Stimulated activated CD8-positive, alpha-beta memory T cell treated with anti-CD3 and anti-CD28 coated beads, Interleukin-2, amount 100 ng/mL, for 1 hour (primary cell): ENCODE measurements around the gene MLYCD.

Source experiments
- DNase-seq, 2 donors: peaks; one replicate each; pipeline ENCODE4 v3.0.0-alpha.2; 2020; ENCODE audit warnings: low read depth in 2 of 2

The MLYCD gene

DNA sequence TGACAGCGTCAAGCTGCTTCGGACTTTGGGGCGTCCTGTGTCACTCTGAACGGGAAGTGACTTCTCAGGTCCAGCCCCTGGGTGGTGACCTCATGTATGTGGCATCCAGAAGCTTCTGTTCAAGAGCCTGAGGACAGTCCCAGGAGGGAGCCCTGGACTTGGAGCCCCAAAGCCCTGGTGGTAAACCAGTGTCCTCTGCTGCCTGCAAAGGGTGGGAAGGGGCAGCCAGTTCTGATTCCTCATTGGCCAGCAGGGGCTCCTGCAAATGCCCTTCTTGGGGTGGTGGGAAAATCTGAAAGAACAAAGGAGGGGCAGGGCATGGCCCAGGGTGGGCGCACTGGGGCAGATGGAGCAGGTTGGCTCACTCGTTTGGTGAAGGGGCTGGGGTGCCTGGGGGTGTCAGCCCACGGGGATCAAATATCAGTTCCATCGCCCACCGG lies 55.7 kb downstream of the MLYCD start:
- no peak for DNase-seq

DNA sequence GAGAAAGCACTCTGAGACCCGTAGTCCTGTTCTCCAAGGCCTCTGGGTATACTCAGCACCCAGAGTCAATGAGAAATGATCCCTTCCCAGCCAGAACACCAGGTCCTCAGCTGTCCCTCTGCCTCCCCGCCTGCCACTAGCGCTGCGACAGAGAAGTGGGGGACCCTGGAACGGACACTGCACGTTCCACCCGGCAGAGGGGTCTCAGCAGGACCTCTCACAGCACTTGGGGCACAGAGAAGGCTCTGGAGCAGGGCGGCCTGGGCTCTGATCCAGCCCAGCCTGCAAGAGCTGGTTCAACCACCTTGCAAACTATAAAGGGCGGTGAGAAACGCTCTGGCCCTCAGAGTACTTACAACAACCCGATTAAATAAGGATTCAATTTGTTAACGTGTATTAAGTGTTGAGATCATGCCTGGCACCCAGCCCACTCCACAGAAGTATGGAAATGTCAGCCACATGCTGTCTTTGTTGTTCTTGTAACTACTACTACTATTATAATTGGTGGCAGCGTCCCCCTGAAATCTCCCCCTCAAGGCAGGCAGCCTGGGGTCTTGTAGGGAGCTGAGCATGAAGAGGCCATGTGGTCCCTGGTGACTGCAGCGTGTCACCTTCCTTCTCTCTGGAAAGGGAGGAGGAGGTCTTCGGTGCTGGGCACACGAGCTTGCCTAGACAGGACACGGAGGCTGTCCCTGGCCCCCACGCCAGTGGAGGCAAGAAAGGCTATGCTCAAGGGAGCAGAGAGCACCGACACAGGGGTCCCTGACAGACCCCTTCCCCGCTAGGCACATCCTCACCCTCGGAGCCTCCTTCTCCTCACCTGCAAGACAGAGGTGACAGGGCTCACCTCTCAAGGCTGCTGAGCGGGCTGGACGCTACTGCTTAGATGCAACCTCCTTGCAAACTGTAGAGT lies 56.6 kb downstream of the MLYCD start:
- DNase-seq: no peak

DNA sequence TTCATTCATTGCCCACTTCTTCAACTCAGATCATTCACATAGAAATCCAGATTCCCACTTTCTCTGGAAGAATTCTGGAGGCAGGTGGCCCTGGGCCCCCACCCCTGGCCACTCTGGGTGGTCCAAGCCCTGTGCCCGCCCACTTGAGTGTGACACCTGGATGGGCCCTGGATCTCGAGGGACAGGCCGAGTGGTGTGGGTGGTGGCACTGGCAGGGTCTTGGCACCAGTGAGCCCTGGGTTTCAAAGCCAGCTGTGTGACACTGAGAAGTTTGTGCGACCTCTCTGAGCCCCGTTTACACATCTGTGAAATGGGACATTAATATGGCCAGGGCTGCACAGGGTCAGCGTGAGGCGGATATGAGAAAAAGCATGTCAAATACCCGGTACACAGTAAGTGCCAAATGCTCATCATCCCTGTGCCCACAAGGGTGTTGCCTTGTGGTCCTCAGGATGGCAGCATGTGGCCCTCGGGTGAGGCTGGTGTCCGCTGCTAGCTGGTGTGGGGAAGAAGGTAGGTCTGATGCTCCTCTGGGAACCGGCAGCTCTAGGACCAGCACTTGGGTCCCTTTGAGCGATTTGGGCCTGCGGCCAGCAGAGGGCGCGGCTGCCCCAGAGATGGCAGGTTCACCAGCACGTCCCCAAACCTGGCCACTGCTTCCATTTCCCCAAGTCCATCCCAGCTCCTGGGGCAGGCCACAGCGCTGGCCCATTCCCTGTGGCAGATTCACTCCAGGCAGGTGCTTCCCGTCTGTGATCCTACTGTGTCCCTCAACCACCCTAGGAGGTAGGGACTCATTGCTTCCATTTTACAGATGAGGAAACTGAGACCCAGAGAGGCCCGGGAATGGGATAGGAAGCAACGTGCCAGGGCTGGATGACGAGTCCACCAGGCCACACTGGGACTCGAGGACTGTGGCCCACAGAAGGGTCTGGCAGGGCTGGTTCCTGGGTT lies 57.7 kb downstream of the MLYCD start:
- peak; percentile 30 to 52 for DNase-seq

DNA sequence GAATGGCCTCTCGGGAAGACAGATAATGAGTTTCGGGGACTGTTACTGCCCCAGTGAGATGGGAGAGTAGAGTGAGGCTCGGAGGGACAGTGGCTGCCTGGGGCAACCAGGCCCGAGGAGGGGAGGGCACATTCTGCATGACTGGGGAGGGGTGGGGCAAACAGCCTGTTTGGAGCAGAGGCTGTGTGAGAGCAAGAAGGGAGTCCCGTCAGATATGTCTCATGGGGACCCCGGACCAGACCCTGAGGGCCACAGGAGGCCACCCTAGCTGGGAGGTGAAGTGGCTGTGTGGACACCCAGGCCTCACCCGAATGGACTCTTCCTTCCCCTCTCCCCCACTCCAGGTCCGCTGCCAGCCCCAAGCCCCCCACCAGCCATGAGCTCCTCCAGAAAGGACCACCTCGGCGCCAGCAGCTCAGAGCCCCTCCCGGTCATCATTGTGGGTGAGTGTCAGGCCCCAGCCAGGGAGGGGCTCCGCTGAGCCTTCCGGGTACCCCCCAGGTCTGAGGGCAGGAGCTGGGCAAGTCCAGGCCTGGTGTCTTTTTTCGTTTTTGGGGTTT lies 58.5 kb downstream of the MLYCD start:
- DNase-seq: no peak

DNA sequence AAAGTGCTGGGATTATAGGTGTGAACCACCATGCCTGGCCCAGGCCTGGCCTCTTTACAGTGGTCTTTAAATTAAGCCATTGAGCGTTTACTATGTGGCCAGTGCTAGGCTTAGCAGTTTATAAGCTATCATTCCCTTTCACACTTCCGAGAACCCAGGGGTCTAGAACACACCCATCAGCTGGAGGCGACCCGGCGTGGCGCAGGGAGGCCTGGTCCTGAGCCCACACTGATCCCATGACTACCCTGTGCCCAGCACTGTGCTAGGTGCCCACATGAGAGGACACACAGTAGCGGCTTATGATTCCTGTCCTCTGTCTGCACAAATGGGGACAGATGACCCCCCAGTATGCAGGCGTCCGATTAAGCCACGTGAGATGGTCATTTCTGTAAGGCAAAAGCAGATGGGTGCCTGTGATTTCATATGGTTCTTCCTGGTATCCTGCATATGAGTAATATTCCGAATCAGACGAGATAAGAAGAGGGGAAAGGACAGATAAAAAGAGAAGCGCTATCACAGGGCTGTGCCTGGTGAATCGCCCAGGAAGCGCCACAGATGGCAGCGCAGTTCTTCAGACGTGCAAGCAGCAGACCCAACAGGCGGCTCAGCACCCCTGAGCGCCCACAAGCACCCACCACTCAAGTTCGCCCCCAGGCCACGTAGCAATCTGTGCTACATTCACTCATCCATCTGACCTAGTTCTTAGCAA lies 59.4 kb downstream of the MLYCD start:
- no peak for DNase-seq

DNA sequence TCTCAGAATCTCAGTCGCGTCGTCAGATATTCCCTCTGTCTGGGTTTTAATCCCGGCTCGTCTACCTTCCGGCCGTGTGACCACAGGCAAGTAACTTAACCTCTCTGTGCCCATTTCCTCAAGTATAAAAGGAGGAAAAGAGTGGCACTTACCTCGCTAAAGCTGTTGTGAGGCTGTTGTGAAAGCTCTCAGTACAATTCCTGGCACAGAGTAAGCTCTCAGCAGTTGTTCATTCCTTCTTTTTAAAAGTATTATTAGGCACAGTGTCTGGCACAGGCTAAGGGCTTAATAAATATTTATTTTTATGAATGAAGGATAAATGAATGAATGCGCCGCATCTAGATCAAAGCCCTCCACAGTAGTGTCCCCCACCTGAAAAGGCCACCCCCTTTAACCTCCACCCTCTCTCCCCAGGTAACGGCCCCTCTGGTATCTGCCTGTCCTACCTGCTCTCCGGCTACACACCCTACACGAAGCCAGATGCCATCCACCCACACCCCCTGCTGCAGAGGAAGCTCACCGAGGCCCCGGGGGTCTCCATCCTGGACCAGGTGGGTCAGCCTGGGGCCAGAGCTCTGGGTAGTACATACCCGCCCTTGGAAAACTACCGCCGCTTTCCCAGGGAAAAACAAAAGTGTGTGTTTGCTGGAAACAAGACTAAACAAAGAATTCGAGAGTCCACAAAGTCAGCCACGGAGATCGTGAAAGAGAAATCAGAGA lies 60.1 kb downstream of the MLYCD start:
- DNase-seq: no peak

DNA sequence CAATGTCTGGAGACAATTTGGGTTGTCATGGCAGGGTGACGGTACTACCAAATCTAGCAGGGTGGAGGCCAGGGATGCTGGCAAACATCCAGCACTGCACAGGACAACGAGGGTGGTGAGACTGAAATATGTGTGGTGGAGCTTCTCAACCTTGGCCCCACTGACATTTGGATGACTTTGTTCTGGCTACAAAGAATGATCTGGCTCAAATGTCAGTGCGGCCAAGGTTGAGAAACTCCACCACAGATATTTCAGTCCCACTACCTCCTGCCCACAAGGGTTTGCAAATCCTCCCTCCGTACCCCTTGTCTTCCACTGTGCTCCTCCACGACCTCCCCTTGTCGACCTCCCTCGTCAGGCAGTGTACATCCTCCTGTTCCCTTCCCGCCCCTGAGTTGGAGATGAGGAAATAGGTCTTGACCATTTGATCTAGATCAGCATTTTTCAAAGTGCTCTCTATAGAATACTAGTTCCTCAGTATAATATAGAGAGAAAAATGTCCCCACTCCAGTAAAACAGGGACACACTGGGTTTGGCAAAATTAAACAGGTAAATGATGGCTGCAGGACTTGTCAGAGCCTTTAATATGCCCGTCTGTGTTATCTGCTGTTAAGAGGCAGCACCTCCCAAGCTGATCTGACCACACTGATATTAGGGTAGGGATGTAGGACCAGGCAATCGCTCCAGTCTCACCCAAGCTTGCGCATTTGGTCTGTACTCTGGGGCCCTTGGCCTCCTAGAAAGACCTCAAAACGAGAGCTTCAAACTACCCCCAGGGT lies 60.9 kb downstream of the MLYCD start:
- no peak for DNase-seq

DNA sequence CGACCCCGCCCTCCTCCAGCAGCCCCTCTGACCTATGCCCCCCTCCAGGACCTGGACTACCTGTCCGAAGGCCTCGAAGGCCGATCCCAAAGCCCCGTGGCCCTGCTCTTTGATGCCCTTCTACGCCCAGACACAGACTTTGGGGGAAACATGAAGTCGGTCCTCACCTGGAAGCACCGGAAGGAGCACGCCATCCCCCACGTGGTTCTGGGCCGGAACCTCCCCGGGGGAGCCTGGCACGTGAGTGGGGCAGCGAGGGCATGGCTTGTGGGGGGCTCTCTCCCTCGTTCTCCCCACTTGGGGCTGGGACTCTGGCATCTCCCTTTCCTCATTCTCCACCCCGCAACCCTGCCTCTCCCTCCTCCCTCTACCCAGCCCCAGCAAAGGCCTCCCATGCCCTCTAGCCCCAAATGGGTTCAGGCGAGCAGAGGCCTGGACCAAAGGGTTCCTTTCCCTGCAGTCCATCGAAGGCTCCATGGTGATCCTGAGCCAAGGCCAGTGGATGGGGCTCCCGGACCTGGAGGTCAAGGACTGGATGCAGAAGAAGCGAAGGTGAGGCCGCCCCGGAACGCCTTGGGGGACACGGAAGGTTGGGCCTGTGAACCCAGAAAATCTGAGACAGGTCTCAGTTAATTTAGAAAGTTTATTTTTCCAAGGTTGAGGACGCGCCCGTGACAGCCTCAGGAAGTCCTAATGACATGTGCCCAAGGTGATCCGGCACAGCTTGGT lies 61.8 kb downstream of the MLYCD start:
- no peak for DNase-seq

DNA sequence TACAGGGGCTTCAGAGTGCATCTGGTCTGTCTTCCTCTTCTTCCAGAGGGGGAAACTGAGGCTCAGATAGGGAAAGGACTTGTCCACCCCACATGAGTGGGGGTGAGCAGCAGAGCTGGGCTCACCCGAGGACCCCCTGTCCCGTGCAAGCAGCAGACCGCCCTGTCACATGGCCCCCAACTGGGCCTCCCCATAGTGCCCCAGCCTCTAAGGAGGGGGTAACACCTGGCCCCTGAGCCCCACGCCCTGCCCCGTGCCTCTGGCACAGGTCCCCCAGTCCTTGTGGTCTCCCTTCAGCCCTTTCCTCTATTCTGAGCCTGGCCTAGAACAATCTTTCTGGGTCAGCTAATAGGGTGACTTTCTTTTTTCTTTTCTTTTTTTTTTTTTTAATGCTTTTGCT lies 62.7 kb downstream of the MLYCD start:
- no peak for DNase-seq

DNA sequence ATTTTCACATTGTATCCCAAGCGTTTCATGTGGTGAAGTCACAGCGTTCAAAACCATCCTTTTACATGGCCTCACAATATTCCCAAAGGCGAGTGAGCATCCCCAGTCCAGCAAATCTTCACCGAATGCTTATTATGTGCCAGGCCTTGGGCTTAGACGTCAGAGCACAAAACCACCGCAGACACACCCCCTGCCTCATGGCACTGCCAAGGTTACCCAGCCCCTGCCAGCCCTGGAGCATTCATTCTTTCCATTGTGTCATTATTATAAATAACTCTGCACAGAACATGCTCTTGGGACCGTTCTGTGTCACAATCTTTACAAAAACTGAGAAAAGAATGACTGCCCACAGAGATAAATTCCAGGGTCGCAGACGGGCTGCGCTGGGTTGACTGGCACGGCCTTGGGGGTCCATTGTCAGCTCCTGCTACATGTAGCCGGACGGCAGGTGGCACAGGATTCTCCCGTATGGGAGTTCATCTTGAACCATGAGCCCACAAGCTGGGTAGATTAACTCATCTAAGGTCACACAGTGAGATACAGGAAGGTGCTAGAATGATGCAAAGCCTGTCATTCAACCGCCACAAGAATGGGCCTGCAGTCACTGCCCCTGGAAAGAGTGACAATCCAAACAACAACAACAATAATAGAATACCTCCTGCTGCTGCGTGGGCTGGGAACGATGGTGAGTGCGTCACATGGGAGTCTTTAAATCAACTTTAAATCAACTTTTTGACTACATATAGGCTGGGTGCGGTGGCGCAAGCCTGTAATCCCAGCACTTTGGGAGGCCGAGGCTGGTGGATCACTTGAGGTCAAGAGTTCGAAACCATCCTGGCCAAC lies 64.6 kb downstream of the MLYCD start:
- no peak for DNase-seq

DNA sequence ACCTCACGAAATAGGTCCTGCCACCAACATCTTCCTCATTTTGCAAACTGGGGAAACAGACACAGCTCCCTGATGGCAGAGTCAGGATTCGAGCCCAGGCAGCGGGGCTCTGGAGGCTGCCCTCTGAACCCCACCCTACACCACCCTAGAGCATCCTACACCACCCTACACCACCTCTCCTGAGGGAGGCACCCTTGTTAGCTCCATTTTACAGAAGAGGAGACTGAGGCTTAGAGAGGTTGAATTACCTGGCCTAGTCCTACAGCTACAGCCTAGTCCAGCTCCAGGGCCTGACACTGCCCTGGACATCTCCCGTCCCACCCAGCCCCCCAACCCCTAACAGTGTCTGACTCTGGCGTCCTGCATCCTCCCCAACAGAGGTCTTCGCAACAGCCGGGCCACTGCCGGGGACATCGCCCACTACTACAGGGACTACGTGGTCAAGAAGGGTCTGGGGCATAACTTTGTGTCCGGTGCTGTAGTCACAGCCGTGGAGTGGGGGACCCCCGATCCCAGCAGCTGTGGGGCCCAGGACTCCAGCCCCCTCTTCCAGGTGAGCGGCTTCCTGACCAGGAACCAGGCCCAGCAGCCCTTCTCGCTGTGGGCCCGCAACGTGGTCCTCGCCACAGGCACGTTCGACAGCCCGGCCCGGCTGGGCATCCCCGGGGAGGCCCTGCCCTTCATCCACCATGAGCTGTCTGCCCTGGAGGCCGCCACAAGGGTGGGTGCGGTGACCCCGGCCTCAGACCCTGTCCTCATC lies 65.9 kb downstream of the MLYCD start:
- no peak for DNase-seq

DNA sequence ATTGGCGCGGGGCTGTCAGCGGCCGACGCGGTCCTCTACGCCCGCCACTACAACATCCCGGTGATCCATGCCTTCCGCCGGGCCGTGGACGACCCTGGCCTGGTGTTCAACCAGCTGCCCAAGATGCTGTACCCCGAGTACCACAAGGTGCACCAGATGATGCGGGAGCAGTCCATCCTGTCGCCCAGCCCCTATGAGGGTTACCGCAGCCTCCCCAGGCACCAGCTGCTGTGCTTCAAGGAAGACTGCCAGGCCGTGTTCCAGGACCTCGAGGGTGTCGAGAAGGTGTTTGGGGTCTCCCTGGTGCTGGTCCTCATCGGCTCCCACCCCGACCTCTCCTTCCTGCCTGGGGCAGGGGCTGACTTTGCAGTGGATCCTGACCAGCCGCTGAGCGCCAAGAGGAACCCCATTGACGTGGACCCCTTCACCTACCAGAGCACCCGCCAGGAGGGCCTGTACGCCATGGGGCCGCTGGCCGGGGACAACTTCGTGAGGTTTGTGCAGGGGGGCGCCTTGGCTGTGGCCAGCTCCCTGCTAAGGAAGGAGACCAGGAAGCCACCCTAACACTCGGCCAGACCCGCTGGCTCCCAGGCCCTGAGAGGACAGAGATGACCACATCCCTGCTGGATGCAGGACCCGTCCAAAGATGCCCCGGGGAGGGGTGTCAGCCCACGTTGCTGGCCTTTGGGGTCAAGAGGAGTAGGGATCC lies 66.7 kb downstream of the MLYCD start:
- DNase-seq: no peak

DNA sequence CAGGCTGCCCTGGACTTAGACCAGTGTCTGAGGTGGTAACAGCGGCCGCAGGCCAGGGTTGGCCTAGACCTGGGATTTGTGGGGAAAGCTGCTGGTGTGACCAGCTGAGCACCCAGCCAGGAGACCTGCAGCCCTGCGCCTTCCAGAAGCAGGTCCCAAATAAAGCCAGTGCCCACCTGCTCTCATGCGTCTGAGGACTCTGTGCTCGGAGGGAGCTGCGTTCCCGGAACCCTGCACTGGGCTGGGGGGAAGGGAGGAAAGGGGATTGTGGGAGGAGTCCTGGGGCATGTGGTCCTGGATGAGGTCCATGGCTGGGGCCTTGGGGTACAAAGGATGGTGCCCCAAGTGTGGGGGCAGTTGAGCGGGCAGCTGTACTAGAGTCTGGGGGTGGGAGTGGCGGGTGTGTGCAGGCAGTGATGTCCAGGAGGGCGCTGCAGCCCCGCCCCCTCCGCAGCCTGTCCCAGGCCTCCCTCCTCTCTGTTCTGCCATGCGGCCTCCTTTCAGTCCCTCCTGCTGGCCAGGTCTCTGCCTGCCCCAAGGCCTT lies 67.3 kb downstream of the MLYCD start:
- DNase-seq: no peak

DNA sequence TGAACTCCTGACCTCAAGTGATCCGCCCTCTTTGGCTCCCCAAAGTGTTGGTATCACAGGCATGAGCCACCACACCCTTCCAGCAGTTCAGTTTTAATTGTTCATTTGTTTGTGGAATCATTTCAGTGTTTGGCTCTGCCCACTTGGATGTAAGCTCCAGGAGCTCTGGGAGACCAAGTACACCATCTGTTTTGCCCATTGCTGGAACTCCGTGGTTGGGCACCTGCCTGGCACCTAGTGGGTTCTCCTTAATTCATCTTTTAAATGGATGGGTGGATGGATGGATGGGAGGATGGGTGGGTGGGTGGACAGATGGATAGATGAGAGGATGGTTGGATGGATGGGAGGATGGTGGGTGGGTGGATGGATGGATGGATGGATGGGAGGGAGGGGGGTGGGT lies 68.2 kb downstream of the MLYCD start:
- no peak for DNase-seq

DNA sequence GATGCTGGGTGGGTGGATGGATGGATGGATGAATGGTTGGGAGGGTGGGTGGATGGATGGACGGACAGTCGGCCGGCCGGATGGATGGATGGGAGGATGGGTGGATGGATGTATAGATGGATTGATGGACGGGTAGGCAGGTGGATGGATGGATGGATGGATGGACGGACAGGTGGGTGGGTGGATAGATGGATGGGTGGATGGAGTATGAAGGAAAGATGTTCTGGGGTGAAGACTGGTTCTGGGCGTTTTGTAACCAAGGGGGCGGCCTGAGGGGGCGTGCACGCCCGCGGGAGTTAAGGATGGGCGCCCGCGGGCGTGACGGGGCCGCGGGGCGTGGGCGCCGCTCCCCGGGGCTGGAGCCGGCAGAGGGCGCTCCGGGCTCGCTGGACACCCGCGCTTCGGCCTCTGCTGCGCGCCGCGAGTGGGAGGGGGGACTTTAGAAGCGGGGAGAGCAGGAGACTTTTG lies 69.0 kb downstream of the MLYCD start, which contains the start of gene NECAB2:
NECAB2 (plus strand) TSS at position 407 of the 468 bp plus-strand sequence. CDS start 405 bp downstream, outside the sequence.
- no peak for DNase-seq

DNA sequence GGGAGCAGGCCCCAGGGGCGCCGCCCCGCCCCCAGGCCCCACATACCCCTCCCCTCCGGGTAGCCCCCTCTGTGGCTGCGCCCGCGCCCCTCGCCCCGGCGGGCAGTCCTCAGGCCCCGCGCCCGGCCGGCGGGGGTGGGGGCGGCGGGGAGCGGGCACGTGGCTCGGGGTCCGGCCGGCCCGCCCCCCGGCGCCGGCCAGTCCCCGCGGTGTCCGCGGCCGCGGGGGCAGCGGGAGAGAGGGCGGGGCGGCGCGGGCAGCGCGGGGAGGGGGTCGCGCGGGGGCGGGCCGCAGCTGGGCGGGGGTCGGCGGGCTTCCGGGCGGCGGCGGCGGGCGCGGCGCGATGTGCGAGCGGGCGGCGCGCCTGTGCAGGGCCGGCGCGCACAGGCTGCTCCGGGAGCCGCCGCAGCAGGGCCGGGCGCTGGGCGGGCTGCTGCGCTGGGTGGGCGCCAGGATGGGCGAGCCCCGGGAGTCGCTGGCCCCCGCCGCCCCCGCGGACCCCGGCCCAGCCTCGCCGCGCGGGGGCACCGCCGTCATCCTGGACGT lies 69.5 kb downstream of the MLYCD start:
- DNase-seq: no peak
